Measurements from ENCODE around the gene KLHDC8A. TPM values are rescaled to one million over a fixed set of nuclear protein-coding genes. Genes with fewer than 3 reads are reported as not detected.

The KLHDC8A gene
- total RNA-seq, 2 donors from 2014 or later = 15.6 TPM; not detected in 1

DNA sequence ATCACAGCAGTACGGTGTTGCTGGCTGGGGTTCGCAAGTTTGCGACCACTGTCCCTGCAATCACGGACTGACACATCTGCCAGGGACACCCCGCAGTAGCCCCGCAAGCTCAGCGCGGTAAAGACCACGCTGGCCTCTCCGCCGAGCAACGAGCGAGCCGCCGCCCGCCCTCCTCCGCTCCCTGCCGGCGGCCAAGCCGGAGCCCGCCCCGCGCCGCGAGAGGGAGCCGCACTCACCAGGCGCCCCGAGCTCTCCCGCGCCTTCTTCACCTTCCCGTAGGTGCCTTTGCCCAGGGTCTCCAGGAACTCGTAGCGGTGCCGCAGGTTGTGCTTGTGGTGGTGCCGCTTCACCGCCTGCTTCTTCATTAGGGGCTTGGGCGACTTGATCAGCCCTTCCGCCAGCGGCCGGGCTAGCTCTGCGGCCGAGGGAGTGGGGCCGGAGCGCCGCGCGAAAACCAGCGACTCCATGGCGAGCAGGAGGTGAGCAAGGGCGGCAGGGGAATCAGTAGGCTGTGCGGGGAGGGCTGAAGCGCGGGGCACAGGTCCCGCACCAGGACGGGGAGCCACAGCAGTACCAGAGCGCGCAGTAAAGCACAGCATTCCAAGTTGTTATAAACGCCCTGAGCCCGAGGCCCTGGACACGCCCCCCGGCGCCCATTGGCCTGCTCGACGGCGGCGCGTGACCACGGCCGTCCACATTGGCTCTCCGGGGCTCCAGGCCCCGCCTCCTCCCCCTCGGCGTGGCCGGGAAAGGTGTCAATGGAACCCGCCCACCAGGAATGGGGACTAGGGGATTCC, 35.4 kb downstream of the KLHDC8A start, which contains the start of gene NUAK2:
NUAK2 (minus strand) TSS at position 584 of the 797 bp plus-strand sequence; CDS start at position 467, 117 bp downstream.
- 1% methylated on average over 62 of the region's 75 CpGs for WGBS
- TF ChIP-seq POLR2A (IDR thresholded peaks at IDR 0.05) = peak; percentile 97
- peak in 2 of 4 experiments; percentile 32 to 37 for TF ChIP-seq CTCF (IDR thresholded peaks at IDR 0.05)
- TF ChIP-seq POLR2AphosphoS5 (IDR thresholded peaks at IDR 0.05) = peak; percentile 93
- Histone ChIP-seq H3K4me1 (replicated peaks) (peaks cover 29% of the 10 kb centered on the region), H3K9me3 (no peaks in the 10 kb centered on the region), H3K36me3 (no peaks in the 10 kb centered on the region), H3K27ac (peak within 1 kb of the TSS; percentile 55 to 75), H3K27me3 (replicated peaks; ENCODE audit: insufficient read depth) (no peaks in the 10 kb centered on the region), H3K4me3 (peak within 1 kb of the TSS; percentile 44 to 69)
- peak; percentile 94 for DNase-seq (ENCODE audit: low spot score)
- intact Hi-C loops (cut with DNase I) = no loop called here

GRCh38 chr1:205319081-205320018, 37.4 kb downstream of the KLHDC8A start:
- Histone ChIP-seq H3K4me1 (replicated peaks) (peaks cover 30% of the 10 kb centered on the region), H3K36me3 (no peaks in the 10 kb centered on the region), H3K9me3 (no peaks in the 10 kb centered on the region), H3K27me3 (replicated peaks; ENCODE audit: insufficient read depth) (no peaks in the 10 kb centered on the region), H3K27ac (peak overlapping the region; percentile 25 to 61), H3K4me3 (peak overlapping the region in 1 of 2 donors; percentile 10)
- DNase-seq (ENCODE audit: low spot score) = peak; percentile 88
- TF ChIP-seq CTCF (IDR thresholded peaks at IDR 0.05) (no peak), POLR2A (IDR thresholded peaks at IDR 0.05) (peak; percentile 16), POLR2AphosphoS5 (IDR thresholded peaks at IDR 0.05) (peak; percentile 87)
- 26% methylated on average over 6 of the region's 6 CpGs for WGBS
- intact Hi-C loops (cut with DNase I) = no loop called here

- no peaks in the 10 kb centered on the region for H3K36me3 ChIP-seq
- H3K4me3 ChIP-seq = no peak overlapping the region
- H3K9me3 ChIP-seq = no peaks in the 10 kb centered on the region
- peak; percentile 60 for DNase-seq (ENCODE audit: low spot score)
- peak overlapping the region; percentile 25 to 61 for H3K27ac ChIP-seq
- TF ChIP-seq POLR2A (IDR thresholded peaks at IDR 0.05) = no peak
- TF ChIP-seq POLR2AphosphoS5 (IDR thresholded peaks at IDR 0.05) = peak; percentile 55
- peaks cover 36% of the 10 kb centered on the region for H3K4me1 ChIP-seq (replicated peaks)
- intact Hi-C loops (cut with DNase I) = no loop called here
- no peaks in the 10 kb centered on the region for H3K27me3 ChIP-seq (replicated peaks; ENCODE audit: insufficient read depth)
- WGBS = 49% methylated on average over 6 of the region's 6 CpGs
Observed at GRCh38 chr1:205318231-205318991, 38.3 kb downstream of the KLHDC8A start.

GRCh38 chr1:205317311-205317917, 39.3 kb downstream of the KLHDC8A start:
- peak overlapping the region; percentile 26 to 61 for H3K27ac ChIP-seq
- intact Hi-C loops (cut with DNase I) = no loop called here
- WGBS = 22% methylated on average over 7 of the region's 7 CpGs
- no peaks in the 10 kb centered on the region for H3K27me3 ChIP-seq (replicated peaks; ENCODE audit: insufficient read depth)
- H3K9me3 ChIP-seq = no peaks in the 10 kb centered on the region
- peaks cover 38% of the 10 kb centered on the region for H3K4me1 ChIP-seq (replicated peaks)
- H3K36me3 ChIP-seq = no peaks in the 10 kb centered on the region
- TF ChIP-seq POLR2AphosphoS5 (IDR thresholded peaks at IDR 0.05) (peak; percentile 92), CTCF (IDR thresholded peaks at IDR 0.05) (peak in 1 of 4 experiments; percentile 22), POLR2A (IDR thresholded peaks at IDR 0.05) (no peak)
- peak; percentile 88 for DNase-seq (ENCODE audit: low spot score)
- no peak overlapping the region for H3K4me3 ChIP-seq

Measured in prostate gland (tissue), 2 donors.